ENCODE data around the gene MAD1L1. TPM values are rescaled to one million over a fixed set of nuclear protein-coding genes. Genes with fewer than 3 reads are reported as not detected.

MAD1L1 gene
- total RNA-seq, 1 donor from 2014 or later = 32.3 TPM

- H3K36me3 Mint-ChIP-seq (ENCODE audit: low read depth, unreplicated experiment) = peaks cover 21% of the 10 kb centered on the region
- TF ChIP-seq EZH2 (IDR thresholded peaks at IDR 0.05; ENCODE audit: insufficient read depth, low read length) (no peak), CTCF (IDR thresholded peaks at IDR 0.05; ENCODE audit: insufficient read depth, low read depth, low read length) (no peak)
- H3K4me3 ChIP-seq (ENCODE audit: insufficient read depth, low read depth, low read length) = no peak overlapping the region
- peaks cover 9% of the 10 kb centered on the region for H3K4me1 Mint-ChIP-seq (ENCODE audit: low read depth, unreplicated experiment)
- no peaks in the 10 kb centered on the region for H3K79me2 ChIP-seq (ENCODE audit: insufficient read depth, low read length)
- H3K27me3 ChIP-seq (ENCODE audit: insufficient read depth, low read length) = no peaks in the 10 kb centered on the region
- H4K20me1 ChIP-seq (ENCODE audit: insufficient read depth, low read length) = no peaks in the 10 kb centered on the region
- peaks cover 10% of the 10 kb centered on the region for H3K4me1 ChIP-seq (ENCODE audit: insufficient read depth, low read length)
- peaks cover 3% of the 10 kb centered on the region for H3K36me3 ChIP-seq (ENCODE audit: insufficient read depth, low read length)
- H3K9me3 ChIP-seq (ENCODE audit: insufficient read depth, low read depth, low read length) = no peaks in the 10 kb centered on the region
- no peak for FAIRE-seq
- H3K4me2 ChIP-seq (ENCODE audit: low read length) = no peak overlapping the region
- H3K27me3 Mint-ChIP-seq (ENCODE audit: low read depth, unreplicated experiment) = no peaks in the 10 kb centered on the region
- H2AFZ ChIP-seq (ENCODE audit: low read depth, low read length) = no peak overlapping the region
- H3K9me3 Mint-ChIP-seq (ENCODE audit: unreplicated experiment) = no peaks in the 10 kb centered on the region
- no peak overlapping the region for H3K27ac Mint-ChIP-seq (ENCODE audit: unreplicated experiment)
- H3K27ac ChIP-seq (ENCODE audit: low read depth, low read length) = no peak overlapping the region
- DNase-seq (ENCODE audit: low read depth) = no peak
- no peak overlapping the region for H3K4me3 Mint-ChIP-seq (ENCODE audit: unreplicated experiment)
- H3K9ac ChIP-seq (ENCODE audit: low read length) = no peak overlapping the region
Observed at GRCh38 chr7:1919539-1920265, 313.0 kb downstream of the MAD1L1 start.

GRCh38 chr7:1918881-1919525 lies 313.7 kb downstream of the MAD1L1 start:
- H3K36me3 ChIP-seq (ENCODE audit: insufficient read depth, low read length) = peaks cover 3% of the 10 kb centered on the region
- no peak for DNase-seq (ENCODE audit: low read depth)
- H3K36me3 Mint-ChIP-seq (ENCODE audit: low read depth, unreplicated experiment) = peaks cover 23% of the 10 kb centered on the region

More at GRCh38 chr7:1918881-1919525, 313.7 kb downstream of the MAD1L1 start:
- Mint-ChIP-seq H3K27ac (ENCODE audit: unreplicated experiment) (no peak overlapping the region), H3K4me3 (ENCODE audit: unreplicated experiment) (no peak overlapping the region), H3K9me3 (ENCODE audit: unreplicated experiment) (no peaks in the 10 kb centered on the region), H3K27me3 (ENCODE audit: low read depth, unreplicated experiment) (no peaks in the 10 kb centered on the region), H3K4me1 (ENCODE audit: low read depth, unreplicated experiment) (peaks cover 4% of the 10 kb centered on the region)
- no peaks in the 10 kb centered on the region for H3K27me3 ChIP-seq (ENCODE audit: insufficient read depth, low read length)
- H4K20me1 ChIP-seq (ENCODE audit: insufficient read depth, low read length) = no peaks in the 10 kb centered on the region
- no peak overlapping the region for H3K4me3 ChIP-seq (ENCODE audit: insufficient read depth, low read depth, low read length)
- no peak overlapping the region for H3K4me2 ChIP-seq (ENCODE audit: low read length)
- H3K9me3 ChIP-seq (ENCODE audit: insufficient read depth, low read depth, low read length) = no peaks in the 10 kb centered on the region
- no peak overlapping the region for H3K9ac ChIP-seq (ENCODE audit: low read length)
- FAIRE-seq = no peak
- H3K4me1 ChIP-seq (ENCODE audit: insufficient read depth, low read length) = peaks cover 7% of the 10 kb centered on the region
- H3K79me2 ChIP-seq (ENCODE audit: insufficient read depth, low read length) = no peaks in the 10 kb centered on the region
- no peak for TF ChIP-seq CTCF (IDR thresholded peaks at IDR 0.05; ENCODE audit: insufficient read depth, low read depth, low read length)
- no peak for TF ChIP-seq EZH2 (IDR thresholded peaks at IDR 0.05; ENCODE audit: insufficient read depth, low read length)
- H2AFZ ChIP-seq (ENCODE audit: low read depth, low read length) = no peak overlapping the region
- no peak overlapping the region for H3K27ac ChIP-seq (ENCODE audit: low read depth, low read length)
